ENCODE data around the gene GALP. TPM values are rescaled to one million over a fixed set of nuclear protein-coding genes. Genes with fewer than 3 reads are reported as not detected.
"Not testable (repeated sequence)": the region's sequence is repeated elsewhere in the genome, so short reads cannot be mapped to it uniquely, and the experiment has no call there.

Gene GALP
- total RNA-seq, 1 donor from 2014 or later = not detected

DNA sequence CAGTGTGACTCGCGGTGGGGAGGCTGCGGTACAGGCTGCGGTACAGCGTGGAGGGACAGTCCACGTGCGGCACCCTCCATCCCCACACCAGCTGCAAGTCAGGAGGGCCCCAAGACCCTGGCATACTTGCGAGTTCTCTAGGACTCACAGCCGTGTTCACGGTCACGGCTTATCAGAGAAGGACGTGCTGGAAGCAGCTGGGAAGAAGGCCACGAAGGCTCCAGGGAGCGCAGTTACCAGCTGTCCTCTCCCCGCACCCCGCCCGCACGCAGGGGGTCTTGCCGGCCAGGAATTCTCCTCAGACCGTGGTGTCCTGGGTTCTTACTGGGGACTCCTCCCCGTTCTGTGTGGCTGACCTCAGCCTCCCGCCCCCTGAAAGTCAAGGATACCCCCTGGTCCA lies 28.5 kb upstream of the GALP start:
- no peak for TF ChIP-seq CTCF (IDR thresholded peaks at IDR 0.05)
- Mint-ChIP-seq H3K27me3 (no peaks in the 10 kb centered on the region), H3K36me3 (ENCODE audit: low read depth) (peaks cover 35% of the 10 kb centered on the region), H3K4me3 (no peak overlapping the region), H3K9me3 (no peaks in the 10 kb centered on the region), H3K27ac (no peak overlapping the region), H3K4me1 (peaks cover 10% of the 10 kb centered on the region)
- ChIA-PET CTCF (no interaction called here), POLR2A (no interaction called here)
- intact Hi-C loops (cut with micrococcal nuclease) = no loop called here
- DNase-seq = no peak
- no peak for ATAC-seq (ENCODE audit: low read depth)

GRCh38 chr19:56148096-56148495 lies 27.7 kb upstream of the GALP start:
- ATAC-seq (ENCODE audit: low read depth) = no peak
- intact Hi-C loops (cut with micrococcal nuclease) = no loop called here
- Mint-ChIP-seq H3K36me3 (ENCODE audit: low read depth) (peaks cover 40% of the 10 kb centered on the region), H3K27ac (no peak overlapping the region), H3K4me1 (peaks cover 8% of the 10 kb centered on the region), H3K4me3 (no peak overlapping the region), H3K9me3 (no peaks in the 10 kb centered on the region), H3K27me3 (no peaks in the 10 kb centered on the region)
- POLR2A ChIA-PET = no interaction called here
- CTCF ChIA-PET = no interaction called here
- TF ChIP-seq CTCF (IDR thresholded peaks at IDR 0.05) = no peak
- no peak for DNase-seq

- H3K9me3 Mint-ChIP-seq; CTCF ChIA-PET; H3K4me1 Mint-ChIP-seq; ATAC-seq (ENCODE audit: low read depth); H3K27ac Mint-ChIP-seq; H3K27me3 Mint-ChIP-seq; POLR2A ChIA-PET; intact Hi-C loops (cut with micrococcal nuclease); H3K4me3 Mint-ChIP-seq; DNase-seq: not testable (repeated sequence)
- peaks cover 47% of the 10 kb centered on the region for H3K36me3 Mint-ChIP-seq (ENCODE audit: low read depth)
Observed at GRCh38 chr19:56148955-56149655, 26.7 kb upstream of the GALP start.

DNA sequence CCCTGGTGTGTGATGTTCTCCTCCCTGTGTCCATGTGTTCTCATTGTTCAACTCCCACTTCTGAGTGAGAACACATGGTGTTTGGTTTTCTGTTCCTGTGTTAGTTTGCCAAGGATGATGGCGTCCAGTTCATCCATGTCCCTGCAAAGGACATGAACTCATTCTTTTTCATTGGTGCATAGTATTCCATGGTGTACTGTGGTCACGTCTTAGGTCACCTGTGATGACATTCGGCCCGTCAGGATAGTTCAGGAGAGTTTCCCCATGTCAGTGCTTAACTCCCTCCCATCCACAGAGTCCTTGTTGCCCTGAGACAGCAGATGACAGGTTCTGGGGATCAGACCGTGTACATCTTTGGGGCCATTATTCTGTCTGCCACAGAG lies 26.2 kb upstream of the GALP start:
- CTCF ChIA-PET = no interaction called here
- Mint-ChIP-seq H3K4me3 (no peak overlapping the region), H3K4me1 (no peaks in the 10 kb centered on the region), H3K27me3 (no peaks in the 10 kb centered on the region), H3K27ac (no peak overlapping the region), H3K9me3 (no peaks in the 10 kb centered on the region), H3K36me3 (ENCODE audit: low read depth) (peaks cover 49% of the 10 kb centered on the region)
- intact Hi-C loops (cut with micrococcal nuclease) = no loop called here
- DNase-seq = no peak
- ATAC-seq (ENCODE audit: low read depth) = no peak
- POLR2A ChIA-PET = no interaction called here
- no peak for TF ChIP-seq CTCF (IDR thresholded peaks at IDR 0.05)

DNA sequence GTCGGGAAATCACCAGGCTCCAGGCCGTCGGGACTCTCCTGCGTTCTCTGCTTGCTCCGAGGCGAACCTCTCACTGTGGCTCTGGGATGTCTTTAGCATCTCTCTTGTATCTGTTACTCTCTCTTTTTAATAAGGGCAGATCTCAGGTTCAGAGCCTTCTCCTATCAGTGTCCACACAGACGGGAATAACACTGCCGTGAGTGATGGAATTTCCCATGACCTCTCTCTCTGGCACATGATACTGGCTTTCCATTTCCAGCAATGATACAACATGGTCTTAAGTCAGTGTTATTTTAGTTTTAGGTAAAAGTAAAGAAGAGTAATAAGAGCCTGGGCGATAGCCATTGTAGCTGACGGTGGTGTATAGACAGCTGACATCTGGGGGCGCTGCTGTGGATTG lies 25.4 kb upstream of the GALP start:
- intact Hi-C loops (cut with micrococcal nuclease) = no loop called here
- no peak overlapping the region for H3K27ac Mint-ChIP-seq
- TF ChIP-seq CTCF (IDR thresholded peaks at IDR 0.05) = no peak
- no peaks in the 10 kb centered on the region for H3K27me3 Mint-ChIP-seq
- CTCF ChIA-PET = interaction anchor here (0.6 kb wide), 1 partner anchor 59 kb away, joined by 3 read pairs; no protein-coding TSS in a partner anchor
- no peaks in the 10 kb centered on the region for H3K9me3 Mint-ChIP-seq
- H3K4me3 Mint-ChIP-seq = no peak overlapping the region
- peaks cover 55% of the 10 kb centered on the region for H3K36me3 Mint-ChIP-seq (ENCODE audit: low read depth)
- no peak for ATAC-seq (ENCODE audit: low read depth)
- no peak for DNase-seq
- no peaks in the 10 kb centered on the region for H3K4me1 Mint-ChIP-seq
- POLR2A ChIA-PET = no interaction called here

DNA sequence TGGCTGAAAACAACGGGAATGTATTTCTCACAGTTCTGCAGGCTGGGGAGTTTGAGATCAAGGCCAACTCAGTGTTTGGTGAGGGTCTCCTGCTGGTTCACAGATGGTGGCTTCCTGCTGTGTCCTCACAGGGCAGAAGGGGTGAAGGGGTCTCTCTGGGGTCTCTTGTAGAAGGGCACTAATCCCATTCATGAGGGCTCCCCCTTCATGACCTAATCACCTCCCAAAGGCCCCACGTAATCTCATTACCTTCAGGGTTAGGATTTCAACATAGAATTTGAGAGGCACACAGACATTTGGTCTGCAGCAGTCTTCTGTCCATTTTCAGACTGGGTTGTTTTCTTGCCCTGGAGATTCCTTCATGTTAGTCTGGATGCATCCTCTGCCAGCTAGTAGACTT lies 23.2 kb upstream of the GALP start:
- intact Hi-C loops (cut with micrococcal nuclease) = no loop called here
- Mint-ChIP-seq H3K9me3 (no peaks in the 10 kb centered on the region), H3K27me3 (no peaks in the 10 kb centered on the region), H3K4me1 (no peaks in the 10 kb centered on the region), H3K4me3 (no peak overlapping the region), H3K36me3 (ENCODE audit: low read depth) (peaks cover 62% of the 10 kb centered on the region), H3K27ac (no peak overlapping the region)
- no peak for TF ChIP-seq CTCF (IDR thresholded peaks at IDR 0.05)
- POLR2A ChIA-PET = no interaction called here
- DNase-seq (no peak), ATAC-seq (ENCODE audit: low read depth) (no peak)
- CTCF ChIA-PET = interaction anchor here (0.6 kb wide), 1 partner anchor 72 kb away, joined by 4 read pairs; no protein-coding TSS in a partner anchor
